HCT116 (cell line): Measurements from ENCODE around the gene UBASH3B. TPM values are rescaled to one million over a fixed set of nuclear protein-coding genes. Genes with fewer than 3 reads are reported as not detected.

ENCODE experiments used
- ATAC-seq: fragments of 200-7000 bp; cut with Tn5 transposase; 2 replicates; pipeline ENCODE4 v1.9.1; 2020; ENCODE audit warnings: mild to moderate bottlenecking, moderate library complexity
- BruUV-seq: library from RNA; stranded (reverse); fragments of 400-500 nt; replicated peaks from 2 replicates; lab custom pipeline; 2021; lab: Mats Ljungman, UMichigan
- CTCF ChIA-PET: fragments of 300-600 bp; sonication (Branson Sonifier 250); formaldehyde crosslinking; loops from one replicate; lab custom pipeline; 2021; ENCODE audit warnings: antibody characterized with exemption; lab: Charles Lee
- POLR2A ChIA-PET: fragments of 300-600, 350-600 bp; sonication (Branson Sonifier 250); formaldehyde crosslinking; loops from one replicate; lab custom pipeline; 2021; ENCODE audit warnings: antibody characterized with exemption; lab: Charles Lee
- RAD21 ChIA-PET, 2 experiments: fragments of 300-600 bp; sonication (Branson Sonifier 250); formaldehyde crosslinking; loops; one replicate each; lab custom pipeline; 2023; ENCODE audit warnings: low total read pairs in 2 of 2; ENCODE audit not compliant: uncharacterized antibody in 2 of 2, unreplicated experiment in 2 of 2, low non-redundant PET in 1 of 2; lab: Charles Lee
- DNase-seq: peaks from one replicate; pipeline ENCODE4 v3.0.0-alpha.2; 2010; ENCODE audit warnings: low read depth, low spot score
- H2AFZ ChIP-seq: fragments of 200-600 bp; shearing (Covaris generic), sonication (generic); 2 replicates; pipeline ENCODE4 v1.6.1; 2017; ENCODE audit warnings: low read depth, mixed run types, mixed read lengths, antibody characterized with exemption, low read length; ENCODE audit not compliant: poor library complexity, severe bottlenecking
- H3K27ac ChIP-seq: 2 replicates; pipeline ENCODE4 v1.5.1; 2012; ENCODE audit warnings: low read depth, low read length
- H3K27me3 ChIP-seq: fragments of 200-600 bp; sonication (generic); 2 replicates; pipeline ENCODE4 v1.6.1; 2016; ENCODE audit warnings: mixed run types, low read length, mixed read lengths; ENCODE audit not compliant: insufficient read depth
- H3K36me3 ChIP-seq, 2 experiments: fragments of 200-500 bp in 1 of 2; fragments of 200-600 bp in 1 of 2; sonication (Bioruptor generic) in 1 of 2; sonication (generic) in 1 of 2; 2 replicates each; pipeline versions ENCODE4 v1.5.1 to v1.6.1; 2014 to 2016; ENCODE audit warnings: low read length in 2 of 2, inconsistent platforms in 1 of 2, mixed read lengths in 1 of 2, mixed run types in 1 of 2; ENCODE audit not compliant: insufficient read depth in 2 of 2, control insufficient read depth in 1 of 2
- H3K4me1 ChIP-seq, 2 experiments: fragments of 200-600 bp in 1 of 2; sonication (generic) in 1 of 2; 2 replicates each; pipeline versions ENCODE4 v1.5.1 to v1.6.1; 2012 to 2017; ENCODE audit warnings: low read length in 2 of 2, inconsistent platforms in 1 of 2, mild to moderate bottlenecking in 1 of 2, mixed read lengths in 1 of 2, mixed run types in 1 of 2, moderate library complexity in 1 of 2; ENCODE audit not compliant: insufficient read depth in 2 of 2, control insufficient read depth in 1 of 2
- H3K4me2 ChIP-seq: fragments of 200-600 bp; sonication (generic); 2 replicates; pipeline ENCODE4 v1.6.1; 2017; ENCODE audit warnings: mixed run types, low read length, mixed read lengths
- H3K4me3 ChIP-seq, 2 experiments: fragments of 200-600 bp in 1 of 2; sonication (generic) in 1 of 2; replicated peaks in 1 of 2; 2 replicates each; pipeline ENCODE4 v1.5.1; 2011 to 2016; ENCODE audit warnings: low read length in 2 of 2, control low read depth in 1 of 2, low read depth in 1 of 2, mild to moderate bottlenecking in 1 of 2, mixed read lengths in 1 of 2, mixed run types in 1 of 2
- H3K79me2 ChIP-seq: fragments of 200-600 bp; sonication (generic); 2 replicates; pipeline ENCODE4 v1.6.1; 2017; ENCODE audit warnings: mild to moderate bottlenecking, mixed run types, low read length, moderate library complexity, mixed read lengths; ENCODE audit not compliant: insufficient read depth
- H3K9ac ChIP-seq: fragments of 200-600 bp; sonication (generic); 2 replicates; pipeline ENCODE4 v1.6.1; 2016; ENCODE audit warnings: low read length, mixed read lengths
- H3K9me2 ChIP-seq: fragments of 200-600 bp; sonication (generic), shearing (Covaris generic); 2 replicates; pipeline ENCODE4 v1.6.1; 2017; ENCODE audit warnings: mixed run types, mild to moderate bottlenecking, moderate library complexity; ENCODE audit not compliant: insufficient read depth
- H3K9me3 ChIP-seq, 2 experiments: fragments of 200-500 bp in 1 of 2; fragments of 200-600 bp in 1 of 2; sonication (Bioruptor generic) in 1 of 2; sonication (generic) in 1 of 2; 2 replicates each; pipeline ENCODE4 v1.6.1; 2014 to 2017; ENCODE audit warnings: low read length in 2 of 2, mixed read lengths in 2 of 2, inconsistent platforms in 1 of 2, low read depth in 1 of 2, mild to moderate bottlenecking in 1 of 2, mixed run types in 1 of 2, moderate library complexity in 1 of 2; ENCODE audit not compliant: control insufficient read depth in 1 of 2, insufficient read depth in 1 of 2
- H4K20me1 ChIP-seq: fragments of 200-600 bp; sonication (generic), shearing (Covaris generic); 2 replicates; pipeline ENCODE4 v1.6.1; 2017; ENCODE audit warnings: mixed run types, mild to moderate bottlenecking, moderate library complexity; ENCODE audit not compliant: insufficient read depth
- ATF3 ChIP-seq: IDR thresholded peaks from 2 replicates; pipeline ENCODE4 v1.6.1; 2012
- CBX3 ChIP-seq: IDR thresholded peaks from 2 replicates; pipeline ENCODE4 v1.6.1; 2012; ENCODE audit warnings: low read depth
- CTCF ChIP-seq, 3 experiments: fragments of 200-600 bp in 1 of 3; sonication (generic) in 1 of 3; IDR thresholded peaks in 2 of 3; conservative IDR thresholded peaks in 1 of 3; 2 replicates each; pipeline ENCODE4 v1.5.1; 2012 to 2017; ENCODE audit warnings: low read depth in 2 of 3, low read length in 2 of 3, antibody characterized with exemption in 1 of 3, borderline replicate concordance in 1 of 3, control low read depth in 1 of 3, mild to moderate bottlenecking in 1 of 3, mixed read lengths in 1 of 3, mixed run types in 1 of 3, moderate library complexity in 1 of 3; ENCODE audit not compliant: insufficient read depth in 1 of 3
- EGR1 ChIP-seq: IDR thresholded peaks from 2 replicates; pipeline ENCODE4 v1.6.1; 2012; ENCODE audit warnings: low read depth
- ELF1 ChIP-seq: IDR thresholded peaks from 2 replicates; pipeline ENCODE4 v1.6.1; 2012; ENCODE audit warnings: low read depth, borderline replicate concordance
- EZH2 ChIP-seq: fragments of 200-600 bp; sonication (generic); IDR thresholded peaks from 2 replicates; pipeline ENCODE4 v1.6.1; 2017; ENCODE audit warnings: antibody characterized with exemption, mixed run types
- EZH2phosphoT487 ChIP-seq: fragments of 200-600 bp; IDR thresholded peaks from 2 replicates; pipeline ENCODE4 v1.6.1; 2018; ENCODE audit warnings: antibody characterized with exemption, borderline replicate concordance
- FOSL1 ChIP-seq: IDR thresholded peaks from 2 replicates; pipeline ENCODE4 v1.6.1; 2012; ENCODE audit warnings: low read depth
- MAX ChIP-seq: IDR thresholded peaks from 2 replicates; pipeline ENCODE4 v1.6.1; 2012
- POLR2A ChIP-seq: IDR thresholded peaks from 2 replicates; pipeline ENCODE4 v1.7.0; 2011; ENCODE audit warnings: borderline replicate concordance; ENCODE audit not compliant: insufficient read depth, insufficient read length; ENCODE audit errors: extremely low read depth
- RAD21 ChIP-seq: IDR thresholded peaks from 2 replicates; pipeline ENCODE4 v1.6.1; 2012; ENCODE audit warnings: low read depth, mild to moderate bottlenecking
- REST ChIP-seq: IDR thresholded peaks from 2 replicates; pipeline ENCODE4 v1.6.1; 2012; ENCODE audit warnings: low read depth
- SIN3A ChIP-seq: IDR thresholded peaks from 2 replicates; pipeline ENCODE4 v1.6.1; 2012; ENCODE audit warnings: low read depth
- SP1 ChIP-seq: IDR thresholded peaks from 2 replicates; pipeline ENCODE4 v1.6.1; 2012; ENCODE audit warnings: low read depth
- SRF ChIP-seq: IDR thresholded peaks from 2 replicates; pipeline ENCODE4 v1.6.1; 2012; ENCODE audit warnings: low read depth
- TCF7L2 ChIP-seq: IDR thresholded peaks from 2 replicates; pipeline ENCODE4 v1.7.0; 2011; ENCODE audit warnings: borderline replicate concordance, inconsistent platforms; ENCODE audit not compliant: insufficient read depth, insufficient read length; ENCODE audit errors: extremely low read depth
- ZFX ChIP-seq: fragments of 450-650 bp; IDR thresholded peaks from 2 replicates; pipeline ENCODE4 v1.6.1; 2017
- ZNF274 ChIP-seq: fragments of 200-500 bp; sonication (Bioruptor generic); IDR thresholded peaks from 2 replicates; pipeline ENCODE4 v1.6.1; 2014; ENCODE audit warnings: mild to moderate bottlenecking, low read depth, low read length, inconsistent platforms
- intact Hi-C: fragments of 100-400 bp; cut with micrococcal nuclease; formaldehyde crosslinking; loops from 2 replicates; pipeline ENCODE4 v1.10.0; 2022
- total RNA-seq: library from RNA; stranded (reverse); gene quantifications from one replicate; pipeline ENCODE4 v1.2.1, GENCODE V29; 2021; ENCODE audit not compliant: unreplicated experiment

UBASH3B gene
- total RNA-seq, 1 experiment from 2014 or later: 40.3 TPM

GRCh38 chr11:122750049-122750448 lies 94.5 kb downstream of the UBASH3B start:
- POLR2A ChIA-PET: no interaction called here
- H3K4me1 ChIP-seq: no peaks in the 10 kb centered on the region
- no peak overlapping the region for H3K27ac ChIP-seq
- H4K20me1 ChIP-seq: no peaks in the 10 kb centered on the region
- H3K9me2 ChIP-seq: no peaks in the 10 kb centered on the region
- BruUV-seq: no TSS peak
- no peak overlapping the region for H3K4me3 ChIP-seq
- CTCF ChIA-PET: no interaction called here
- DNase-seq (no peak), ATAC-seq (no peak)
- H3K9ac ChIP-seq: no peak overlapping the region
- no peaks in the 10 kb centered on the region for H3K36me3 ChIP-seq
- TF ChIP-seq CBX3: no peak
- TF ChIP-seq EZH2phosphoT487: no peak
- no peak for TF ChIP-seq RAD21
- TF ChIP-seq TCF7L2: no peak
- TF ChIP-seq ZNF274: no peak
- no peak for TF ChIP-seq ELF1
- TF ChIP-seq MAX: no peak
- TF ChIP-seq SIN3A: no peak
- TF ChIP-seq POLR2A: no peak
- no peak for TF ChIP-seq REST
- TF ChIP-seq EGR1: no peak
- TF ChIP-seq ZFX: no peak
- no peak for TF ChIP-seq ATF3
- TF ChIP-seq FOSL1: no peak
- TF ChIP-seq CTCF (IDR thresholded peaks at IDR 0.05 in 2 of 3, conservative IDR thresholded peaks at IDR 0.05 in 1 of 3; ENCODE audit: borderline replicate concordance in 1 of 3, insufficient read depth in 1 of 3, low read depth in 2 of 3, low read length in 2 of 3): no peak
- TF ChIP-seq SRF: no peak
- no peak for TF ChIP-seq EZH2
- no peak for TF ChIP-seq SP1
- H3K4me2 ChIP-seq: no peak overlapping the region
- RAD21 ChIA-PET: no interaction called here
- H2AFZ ChIP-seq: no peak overlapping the region
- H3K27me3 ChIP-seq: no peaks in the 10 kb centered on the region
- H3K9me3 ChIP-seq: no peaks in the 10 kb centered on the region
- H3K79me2 ChIP-seq: 0 out of 2 replicates have a peak, but pooled peaks cover 3% of the 10 kb centered on the region
- intact Hi-C loops: no loop called here
